ENCODE measurements around the gene PEX14.

DNA sequence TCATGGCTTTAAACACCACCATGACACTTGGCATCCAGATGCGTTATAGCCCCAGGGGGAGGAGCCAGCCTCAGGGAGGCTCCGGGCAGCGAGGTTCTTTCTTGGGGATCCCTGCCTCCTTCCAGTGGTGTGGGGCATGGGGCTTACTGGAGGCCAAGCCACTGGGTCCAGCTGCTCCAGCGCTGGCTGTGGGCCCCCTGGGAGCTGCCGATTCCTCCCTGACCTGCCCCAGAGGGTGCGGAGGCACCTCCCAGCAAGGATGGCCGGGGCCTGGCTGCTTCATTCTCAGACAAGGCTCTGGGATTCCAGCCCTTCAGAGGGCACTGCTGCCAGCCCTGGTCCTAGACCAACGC is 159.3 kb downstream of the PEX14 start:
- TF ChIP-seq, protein P1, sequence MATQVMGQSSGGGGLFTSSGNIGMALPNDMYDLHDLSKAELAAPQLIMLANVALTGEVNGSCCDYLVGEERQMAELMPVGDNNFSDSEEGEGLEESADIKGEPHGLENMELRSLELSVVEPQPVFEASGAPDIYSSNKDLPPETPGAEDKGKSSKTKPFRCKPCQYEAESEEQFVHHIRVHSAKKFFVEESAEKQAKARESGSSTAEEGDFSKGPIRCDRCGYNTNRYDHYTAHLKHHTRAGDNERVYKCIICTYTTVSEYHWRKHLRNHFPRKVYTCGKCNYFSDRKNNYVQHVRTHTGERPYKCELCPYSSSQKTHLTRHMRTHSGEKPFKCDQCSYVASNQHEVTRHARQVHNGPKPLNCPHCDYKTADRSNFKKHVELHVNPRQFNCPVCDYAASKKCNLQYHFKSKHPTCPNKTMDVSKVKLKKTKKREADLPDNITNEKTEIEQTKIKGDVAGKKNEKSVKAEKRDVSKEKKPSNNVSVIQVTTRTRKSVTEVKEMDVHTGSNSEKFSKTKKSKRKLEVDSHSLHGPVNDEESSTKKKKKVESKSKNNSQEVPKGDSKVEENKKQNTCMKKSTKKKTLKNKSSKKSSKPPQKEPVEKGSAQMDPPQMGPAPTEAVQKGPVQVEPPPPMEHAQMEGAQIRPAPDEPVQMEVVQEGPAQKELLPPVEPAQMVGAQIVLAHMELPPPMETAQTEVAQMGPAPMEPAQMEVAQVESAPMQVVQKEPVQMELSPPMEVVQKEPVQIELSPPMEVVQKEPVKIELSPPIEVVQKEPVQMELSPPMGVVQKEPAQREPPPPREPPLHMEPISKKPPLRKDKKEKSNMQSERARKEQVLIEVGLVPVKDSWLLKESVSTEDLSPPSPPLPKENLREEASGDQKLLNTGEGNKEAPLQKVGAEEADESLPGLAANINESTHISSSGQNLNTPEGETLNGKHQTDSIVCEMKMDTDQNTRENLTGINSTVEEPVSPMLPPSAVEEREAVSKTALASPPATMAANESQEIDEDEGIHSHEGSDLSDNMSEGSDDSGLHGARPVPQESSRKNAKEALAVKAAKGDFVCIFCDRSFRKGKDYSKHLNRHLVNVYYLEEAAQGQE (IDR thresholded peaks at IDR 0.05; ENCODE audit: low read depth, low read length), result no peak
- TF ChIP-seq NBN (IDR thresholded peaks at IDR 0.05) (no peak), TCF7 (IDR thresholded peaks at IDR 0.05; ENCODE audit: borderline replicate concordance) (no peak), POLR2AphosphoS5 (IDR thresholded peaks at IDR 0.05; ENCODE audit: low read length) (no peak), SP1 (IDR thresholded peaks at IDR 0.05; ENCODE audit: low read depth, low read length) (no peak)
- TF ChIP-seq, protein P2, sequence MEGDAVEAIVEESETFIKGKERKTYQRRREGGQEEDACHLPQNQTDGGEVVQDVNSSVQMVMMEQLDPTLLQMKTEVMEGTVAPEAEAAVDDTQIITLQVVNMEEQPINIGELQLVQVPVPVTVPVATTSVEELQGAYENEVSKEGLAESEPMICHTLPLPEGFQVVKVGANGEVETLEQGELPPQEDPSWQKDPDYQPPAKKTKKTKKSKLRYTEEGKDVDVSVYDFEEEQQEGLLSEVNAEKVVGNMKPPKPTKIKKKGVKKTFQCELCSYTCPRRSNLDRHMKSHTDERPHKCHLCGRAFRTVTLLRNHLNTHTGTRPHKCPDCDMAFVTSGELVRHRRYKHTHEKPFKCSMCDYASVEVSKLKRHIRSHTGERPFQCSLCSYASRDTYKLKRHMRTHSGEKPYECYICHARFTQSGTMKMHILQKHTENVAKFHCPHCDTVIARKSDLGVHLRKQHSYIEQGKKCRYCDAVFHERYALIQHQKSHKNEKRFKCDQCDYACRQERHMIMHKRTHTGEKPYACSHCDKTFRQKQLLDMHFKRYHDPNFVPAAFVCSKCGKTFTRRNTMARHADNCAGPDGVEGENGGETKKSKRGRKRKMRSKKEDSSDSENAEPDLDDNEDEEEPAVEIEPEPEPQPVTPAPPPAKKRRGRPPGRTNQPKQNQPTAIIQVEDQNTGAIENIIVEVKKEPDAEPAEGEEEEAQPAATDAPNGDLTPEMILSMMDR (IDR thresholded peaks at IDR 0.05 in 2 of 3, conservative IDR thresholded peaks at IDR 0.05 in 1 of 3; ENCODE audit: control insufficient read depth in 2 of 3, extremely low read depth in 1 of 3, insufficient read depth in 1 of 3, low read depth in 3 of 3, low read length in 3 of 3), result no peak
- TF ChIP-seq, protein P3, sequence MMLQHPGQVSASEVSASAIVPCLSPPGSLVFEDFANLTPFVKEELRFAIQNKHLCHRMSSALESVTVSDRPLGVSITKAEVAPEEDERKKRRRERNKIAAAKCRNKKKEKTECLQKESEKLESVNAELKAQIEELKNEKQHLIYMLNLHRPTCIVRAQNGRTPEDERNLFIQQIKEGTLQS (IDR thresholded peaks at IDR 0.05; ENCODE audit: borderline replicate concordance, extremely low read depth, low read depth, low read length), result no peak
